Left colon (tissue), 2 donors: ENCODE data around the gene FGGY. TPM values are rescaled to one million over a fixed set of nuclear protein-coding genes. Genes with fewer than 3 reads are reported as not detected.

ENCODE experiments used
- ATAC-seq: fragments of 200-7000 bp; cut with Tn5 transposase; one replicate; pipeline ENCODE4 v1.9.1; 2020; ENCODE audit warnings: mild to moderate bottlenecking, moderate library complexity
- DNase-seq, 2 donors: peaks; one replicate each; pipeline ENCODE4 v3.0.0-alpha.2; 2020
- intact Hi-C, 2 donors: fragments of 100-400 bp; cut with DNase I in 1 of 2; cut with micrococcal nuclease in 1 of 2; formaldehyde crosslinking; loops; one replicate each; pipeline versions ENCODE4 v1.11.2 to v1.14.0; 2022; cut with DNase I, micrococcal nuclease
- total RNA-seq, 2 donors: library from RNA; stranded (reverse); fragmentation: NEBNext Ultra II Directional; extraction: Animal tissue kit (Norgen Biotek cat#: 25700); gene quantifications; one replicate each; pipeline ENCODE4 v1.2.1, GENCODE V29; 2021
- donor health status: DM: no; HTN: no; CAD: no.
- donor health status: DM: yes; HTN: yes; CAD: no.

FGGY gene
- total RNA-seq, 2 donors from 2014 or later, result 17.3 to 24.1 TPM

DNA sequence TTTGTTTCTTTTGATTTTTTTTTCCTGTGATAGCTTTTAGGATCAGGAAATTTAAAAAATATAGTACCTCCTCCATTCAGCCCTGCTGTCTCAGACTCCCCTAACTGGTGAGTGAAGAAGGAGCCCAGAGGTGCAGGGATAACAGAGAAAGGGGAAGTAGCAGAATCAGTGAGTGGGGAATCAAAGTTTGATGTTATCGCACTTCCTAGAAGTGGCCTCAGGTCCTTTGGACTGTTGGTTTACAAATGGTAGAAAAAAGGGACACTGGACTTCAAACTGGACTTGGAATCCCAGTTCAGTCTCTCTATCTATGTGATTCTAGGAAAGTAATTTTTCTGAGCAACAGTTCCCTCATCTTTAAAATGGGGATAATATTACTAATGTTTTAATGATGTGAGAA, 99.5 kb downstream of the FGGY start:
- intact Hi-C loops, result no loop called here
- DNase-seq, result no peak
- no peak for ATAC-seq

DNA sequence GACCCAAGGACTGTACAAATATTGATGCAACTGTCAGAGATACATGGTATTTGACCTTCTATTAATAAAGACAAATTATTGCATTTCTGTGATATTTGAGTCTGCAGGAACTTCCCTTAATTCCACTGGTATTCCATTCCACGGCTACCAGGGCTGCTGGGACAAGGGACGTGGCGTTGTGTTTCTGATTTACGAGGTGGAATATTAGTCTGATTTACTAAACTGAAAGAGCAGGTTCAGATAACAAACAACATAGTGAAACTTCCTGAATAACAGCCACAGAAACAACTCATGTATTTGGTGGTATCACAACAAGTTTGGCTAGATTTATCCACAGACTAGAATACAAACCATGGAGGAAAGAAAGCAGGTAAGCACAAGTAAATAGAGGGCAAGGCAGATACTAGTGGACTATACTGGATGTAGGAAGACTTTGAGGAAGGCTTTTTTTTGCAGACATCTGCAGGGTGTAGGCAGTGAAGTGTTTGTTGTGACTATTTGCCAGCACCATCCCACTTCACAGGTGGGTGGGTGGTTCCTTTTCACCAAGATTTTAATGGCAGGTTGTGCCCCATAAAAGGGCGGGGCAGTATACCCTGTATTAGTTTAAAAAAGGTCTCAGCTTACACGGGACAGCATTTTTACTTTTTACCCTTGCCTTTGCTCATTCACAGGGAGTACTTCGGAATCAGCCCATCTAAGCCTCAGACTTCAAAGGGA, 100.4 kb downstream of the FGGY start:
- ATAC-seq, result peak; percentile 74
- intact Hi-C loops, result no loop called here
- peak in 1 of 2 donors; percentile 12 for DNase-seq

DNA sequence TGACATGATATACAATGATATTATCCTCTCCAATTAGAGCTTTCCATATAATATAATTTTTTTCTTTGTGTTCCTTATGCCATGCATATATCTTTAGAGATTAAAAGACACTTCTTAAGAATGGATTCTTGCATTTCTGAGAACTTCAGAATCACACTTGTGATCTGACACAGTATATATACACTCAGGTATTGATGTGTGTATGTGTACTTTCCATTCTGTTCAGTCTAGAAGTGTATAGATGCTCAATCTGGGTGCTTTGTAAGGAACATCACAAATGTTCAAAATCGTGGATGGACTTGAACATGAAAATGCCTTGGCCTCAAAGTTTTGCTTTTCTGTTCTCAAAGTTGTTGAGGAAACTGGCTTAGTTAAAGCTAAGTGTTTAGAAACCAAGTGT, 102.7 kb downstream of the FGGY start:
- intact Hi-C loops, result no loop called here
- ATAC-seq (no peak), DNase-seq (no peak)

DNA sequence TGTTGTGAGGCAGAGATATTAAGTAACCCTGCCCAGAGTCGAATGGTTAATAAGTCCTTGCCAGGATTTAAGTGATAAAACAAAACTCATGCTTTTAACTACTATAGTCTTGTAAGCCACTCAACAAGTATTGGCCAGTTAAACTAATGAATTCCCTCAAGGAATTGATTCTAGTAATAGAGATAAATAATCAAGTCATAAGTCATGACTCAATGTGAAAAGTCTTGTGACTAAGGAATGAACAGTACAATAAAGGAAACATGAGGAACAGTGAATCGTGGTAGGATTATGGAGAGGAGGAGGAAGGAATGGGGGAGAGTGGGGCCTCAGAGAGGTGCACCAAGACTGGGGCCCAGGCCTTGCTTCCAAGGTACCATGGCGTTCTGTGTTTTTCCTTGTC, 104.7 kb downstream of the FGGY start:
- no peak for DNase-seq
- no peak for ATAC-seq
- intact Hi-C loops, result no loop called here

DNA sequence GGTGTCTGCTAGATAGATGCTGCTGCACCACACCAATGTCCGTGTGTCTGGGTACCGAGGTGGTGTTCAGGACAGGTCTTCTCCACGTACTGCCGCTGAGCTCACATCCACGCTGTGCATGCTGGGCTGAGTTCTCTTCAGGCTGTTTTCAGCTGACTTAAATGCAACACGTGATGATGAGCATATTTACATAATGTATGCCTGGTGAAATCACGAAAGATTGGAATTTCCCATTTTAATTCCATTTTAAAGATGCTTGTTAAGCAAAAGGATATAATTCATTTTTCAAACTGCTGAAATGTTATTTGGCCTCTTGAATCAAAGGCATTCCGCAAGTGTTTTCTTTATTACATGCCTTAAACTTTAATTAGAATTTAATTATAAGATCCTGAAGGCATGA, 107.9 kb downstream of the FGGY start:
- intact Hi-C loops, result no loop called here
- DNase-seq (no peak), ATAC-seq (no peak)

- no peak for DNase-seq
- intact Hi-C loops, result no loop called here
- no peak for ATAC-seq
Measured at GRCh38 chr1:59406437-59407164, 109.7 kb downstream of the FGGY start.

DNA sequence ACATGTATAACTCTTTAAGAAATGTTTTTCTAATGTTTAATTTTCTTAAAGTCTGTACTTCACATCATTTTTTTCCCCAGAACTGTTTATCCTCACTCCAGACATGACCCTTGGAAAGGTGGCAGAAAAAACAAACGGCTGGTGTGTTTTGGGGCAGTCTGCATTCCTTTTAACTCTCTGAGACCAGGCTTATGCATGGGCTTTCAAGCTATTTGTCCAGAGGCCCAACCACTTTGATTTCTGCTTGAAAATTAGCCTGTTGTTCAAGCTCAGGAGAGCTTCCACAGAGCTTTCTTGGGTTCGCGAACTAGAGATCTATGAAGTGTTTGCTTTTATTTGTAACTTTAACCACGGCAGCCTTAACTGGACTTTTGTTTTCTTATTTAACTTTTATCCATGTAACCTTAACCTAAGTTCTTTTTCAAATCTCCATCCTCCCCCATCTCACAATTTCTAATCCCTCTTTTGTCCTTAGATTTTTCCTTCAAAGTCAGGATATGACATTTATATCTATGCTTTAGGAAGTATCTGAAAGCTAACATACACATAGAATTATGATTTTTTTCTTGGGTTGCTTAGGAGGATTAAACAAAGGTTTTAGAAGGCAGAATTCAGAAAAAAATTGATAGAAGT, 111.8 kb downstream of the FGGY start:
- no peak for ATAC-seq
- no peak for DNase-seq

GRCh38 chr1:59409549-59409948, 112.7 kb downstream of the FGGY start:
- ATAC-seq (no peak), DNase-seq (no peak)
- intact Hi-C loops, result no loop called here

More for the DNA sequence above, 111.8 kb downstream of the FGGY start:
- intact Hi-C loops, result no loop called here

DNA sequence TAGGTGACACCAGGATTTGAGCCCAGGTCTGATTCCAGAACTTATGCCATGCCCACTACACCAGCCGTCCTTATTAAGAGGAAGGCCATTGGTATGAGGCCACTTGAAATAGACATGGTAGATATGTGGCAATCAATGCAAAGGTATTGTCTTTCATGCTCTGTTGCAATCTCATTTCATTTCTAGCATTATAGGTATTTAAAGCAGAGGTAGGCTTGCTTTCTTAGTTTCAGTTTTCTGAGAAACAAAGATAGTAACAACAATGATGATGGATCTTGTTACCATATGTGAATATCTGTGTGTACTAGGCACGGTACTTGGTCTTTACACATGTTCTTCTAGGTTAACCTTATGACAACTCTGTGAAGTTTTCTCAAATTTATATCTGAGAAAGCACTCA, 113.1 kb downstream of the FGGY start:
- ATAC-seq (no peak), DNase-seq (no peak)
- intact Hi-C loops, result no loop called here

DNA sequence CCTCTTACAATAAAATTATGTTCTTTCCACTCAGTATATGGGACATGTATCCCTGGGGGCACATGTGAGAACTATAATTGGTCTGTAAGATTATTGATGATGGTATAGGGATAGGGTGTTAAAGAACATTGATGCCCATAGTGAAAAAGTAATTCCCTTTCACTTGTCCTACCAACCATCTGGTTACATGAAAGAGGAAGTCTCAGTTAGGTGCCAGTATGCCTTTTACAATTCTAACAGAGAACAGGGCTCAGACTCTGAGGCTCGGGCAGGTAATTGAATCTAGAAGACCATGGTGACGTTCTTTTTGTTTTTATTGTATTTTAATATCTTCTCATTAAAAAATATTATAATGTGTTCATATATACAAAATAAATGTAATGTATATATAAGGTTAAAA, 113.6 kb downstream of the FGGY start:
- DNase-seq (no peak), ATAC-seq (no peak)
- intact Hi-C loops, result no loop called here

GRCh38 chr1:59411147-59411546, 114.3 kb downstream of the FGGY start:
- DNase-seq (no peak), ATAC-seq (no peak)
- intact Hi-C loops, result no loop called here

- DNase-seq (no peak), ATAC-seq (no peak)
- intact Hi-C loops, result no loop called here
Measured at GRCh38 chr1:59412718-59413326, 115.9 kb downstream of the FGGY start.

- DNase-seq, result no peak
- intact Hi-C loops, result no loop called here
- no peak for ATAC-seq
Measured at GRCh38 chr1:59413327-59413720, 116.4 kb downstream of the FGGY start.

- ATAC-seq, result no peak
- no peak for DNase-seq
- intact Hi-C loops, result no loop called here
Measured at GRCh38 chr1:59414406-59415133, 117.7 kb downstream of the FGGY start.

DNA sequence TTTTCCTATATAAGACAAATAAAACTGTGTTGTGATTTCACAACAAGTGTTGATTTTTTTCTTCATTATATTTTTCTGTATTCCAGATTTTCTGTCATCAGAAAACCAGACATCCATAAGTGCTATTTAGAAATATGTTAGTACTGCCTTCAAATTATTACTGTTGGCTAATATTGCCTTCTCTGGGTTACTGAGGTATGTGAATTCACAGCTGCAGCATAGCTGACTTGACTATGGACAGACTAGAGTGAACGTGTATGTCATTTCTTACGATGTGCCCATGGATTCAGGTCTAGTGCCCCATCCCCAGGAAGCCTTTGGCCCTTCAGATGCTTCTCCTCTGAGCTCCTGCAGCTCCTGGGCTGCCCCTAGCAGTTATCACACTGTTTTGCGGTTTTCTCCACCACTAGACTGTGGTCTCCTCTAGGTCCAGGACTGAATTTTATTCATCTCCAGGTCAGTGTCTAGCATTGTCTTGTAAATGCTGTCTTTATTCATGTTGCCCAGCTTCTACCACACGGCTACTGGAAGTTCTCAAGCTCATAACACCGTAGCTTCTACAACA, 118.5 kb downstream of the FGGY start:
- DNase-seq (no peak), ATAC-seq (no peak)
- intact Hi-C loops, result no loop called here

- DNase-seq, result no peak
- intact Hi-C loops, result no loop called here
- no peak for ATAC-seq
Measured at GRCh38 chr1:59415881-59416280, 119.0 kb downstream of the FGGY start.

DNA sequence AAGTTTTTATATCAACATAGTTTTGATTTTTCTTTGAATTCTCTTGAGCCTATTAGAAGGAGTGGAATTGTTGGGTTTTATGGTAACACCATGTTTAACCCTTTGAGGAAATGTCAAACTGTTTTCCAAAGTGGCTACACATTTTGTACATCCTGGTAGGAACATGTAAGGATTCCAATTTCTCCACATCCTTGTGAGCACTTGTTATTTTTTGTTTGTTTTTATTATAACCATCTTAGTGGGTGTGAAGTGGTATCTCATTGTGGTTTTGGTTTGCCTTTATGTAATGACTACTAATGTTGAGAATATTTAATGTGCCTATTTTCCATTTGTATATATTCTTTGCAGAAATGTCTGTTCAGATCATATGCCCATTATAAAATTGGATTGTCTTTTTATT, 120.5 kb downstream of the FGGY start:
- intact Hi-C loops, result no loop called here
- ATAC-seq (no peak), DNase-seq (no peak)

DNA sequence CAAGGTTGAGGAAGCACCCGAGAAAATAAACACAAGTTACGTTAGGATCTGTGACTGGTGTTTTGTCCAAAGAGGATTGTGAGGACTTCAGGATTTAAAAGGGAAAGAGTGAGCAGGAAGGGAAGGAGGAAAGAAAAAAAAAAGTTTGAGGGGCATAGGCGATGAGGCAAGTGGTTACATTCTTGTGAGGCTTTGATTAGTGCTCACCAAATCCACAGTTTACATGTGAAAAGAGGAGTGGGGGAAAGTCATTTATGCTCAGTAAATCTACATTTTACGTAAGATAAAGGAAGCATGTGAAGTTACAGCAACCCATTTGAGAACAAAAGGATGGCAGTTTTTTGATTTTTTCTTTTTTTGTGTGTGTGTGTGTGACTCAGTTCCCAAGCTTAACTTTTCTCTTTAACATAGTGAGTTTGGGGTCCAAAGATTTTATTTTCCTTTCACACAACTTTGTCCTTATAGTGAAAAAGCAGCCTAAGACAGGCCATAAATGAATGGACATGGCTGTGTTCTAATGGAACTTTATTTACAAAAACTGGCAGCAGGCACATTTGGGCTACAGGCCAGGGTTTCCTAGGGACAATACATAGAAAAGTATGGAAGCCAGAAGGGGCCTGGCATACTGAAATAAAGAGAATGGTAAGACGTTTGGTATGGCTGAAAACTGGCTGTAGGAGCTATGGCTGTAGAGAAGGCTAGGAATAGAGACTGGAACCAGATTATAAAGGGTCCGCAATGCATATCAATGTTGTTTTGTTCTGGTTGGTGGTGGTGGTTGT, 121.7 kb downstream of the FGGY start:
- intact Hi-C loops, result no loop called here
- ATAC-seq (no peak), DNase-seq (no peak)
